OCI-LY7 (cell line): ENCODE measurements around the gene TBC1D7. TPM values are rescaled to one million over a fixed set of nuclear protein-coding genes. Genes with fewer than 3 reads are reported as not detected.

Source experiments
- BruUV-seq: library from RNA; stranded (reverse); fragments of 400-500 nt; replicated peaks from 2 replicates; lab custom pipeline; 2021; lab: Mats Ljungman, UMichigan
- CTCF ChIA-PET: fragments of 300-600 bp; sonication (Branson Sonifier 250); formaldehyde crosslinking; loops from one replicate; lab custom pipeline; 2022; ENCODE audit warnings: antibody characterized with exemption; ENCODE audit not compliant: unreplicated experiment; lab: Charles Lee
- POLR2A ChIA-PET: fragments of 300-600 bp; sonication (Branson Sonifier 250); formaldehyde crosslinking; loops from one replicate; lab custom pipeline; 2022; ENCODE audit warnings: antibody characterized with exemption; lab: Charles Lee
- DNase-seq: peaks from one replicate; pipeline ENCODE4 v3.0.0-alpha.2; 2015; ENCODE audit warnings: low spot score
- H2AFZ ChIP-seq: fragments of 200-600 bp; sonication (generic), shearing (Covaris generic); 2 replicates; pipeline ENCODE4 v1.6.1; 2014; ENCODE audit warnings: mild to moderate bottlenecking, antibody characterized with exemption, low read length, moderate library complexity
- H3K27ac ChIP-seq: fragments of 200-600 bp; sonication (generic); 2 replicates; pipeline ENCODE4 v1.5.1; 2014; ENCODE audit warnings: mixed run types, low read depth, mild to moderate bottlenecking, moderate library complexity, low read length, inconsistent platforms; ENCODE audit not compliant: poor library complexity, severe bottlenecking
- H3K36me3 ChIP-seq: fragments of 200-600 bp; sonication (generic); 2 replicates; pipeline ENCODE4 v1.6.1; 2014; ENCODE audit warnings: mild to moderate bottlenecking, antibody characterized with exemption, low read length, moderate library complexity, mixed read lengths; ENCODE audit not compliant: insufficient read depth
- H3K4me1 ChIP-seq: fragments of 200-600 bp; sonication (generic); 2 replicates; pipeline ENCODE4 v1.5.1; 2014; ENCODE audit warnings: mild to moderate bottlenecking, low read length; ENCODE audit not compliant: insufficient read depth, poor library complexity, severe bottlenecking
- H3K4me2 ChIP-seq: fragments of 200-600 bp; sonication (generic); 2 replicates; pipeline ENCODE4 v1.6.1; 2014; ENCODE audit warnings: mild to moderate bottlenecking, low read length
- H3K4me3 ChIP-seq: fragments of 200-600 bp; sonication (generic); 2 replicates; pipeline ENCODE4 v1.5.1; 2014; ENCODE audit warnings: mild to moderate bottlenecking, low read depth, low read length; ENCODE audit not compliant: poor library complexity, severe bottlenecking
- H3K79me2 ChIP-seq: fragments of 200-600 bp; sonication (generic); 2 replicates; pipeline ENCODE4 v1.6.1; 2016; ENCODE audit warnings: low read depth, mild to moderate bottlenecking, low read length, moderate library complexity, mixed read lengths; ENCODE audit not compliant: insufficient read depth
- H3K9me2 ChIP-seq: fragments of 200-600 bp; sonication (generic); 2 replicates; pipeline ENCODE4 v1.6.1; 2016; ENCODE audit warnings: mild to moderate bottlenecking, low read length, mixed read lengths; ENCODE audit not compliant: insufficient read depth
- H3K9me3 ChIP-seq: fragments of 200-600 bp; sonication (generic); 2 replicates; pipeline ENCODE4 v1.6.1; 2014; ENCODE audit warnings: mild to moderate bottlenecking, mixed run types, low read length, mixed read lengths
- H4K20me1 ChIP-seq: fragments of 200-600 bp; sonication (generic); 2 replicates; pipeline ENCODE4 v1.6.1; 2014; ENCODE audit warnings: mild to moderate bottlenecking, antibody characterized with exemption, low read length, moderate library complexity, mixed read lengths; ENCODE audit not compliant: insufficient read depth
- CTCF ChIP-seq: fragments of 200-600 bp; sonication (generic); conservative IDR thresholded peaks from 2 replicates; pipeline ENCODE4 v1.5.1; 2014; ENCODE audit warnings: mild to moderate bottlenecking, antibody characterized with exemption, low read length, moderate library complexity, mixed read lengths
- EZH2phosphoT487 ChIP-seq: fragments of 200-600 bp; sonication (generic); IDR thresholded peaks from 2 replicates; pipeline ENCODE4 v1.6.1; 2018; ENCODE audit warnings: low read depth, borderline replicate concordance, mild to moderate bottlenecking, mixed run types, antibody characterized with exemption, low read length, moderate library complexity, mixed read lengths
- intact Hi-C: fragments of 100-400 bp; cut with micrococcal nuclease; formaldehyde crosslinking; loops from one replicate; pipeline ENCODE4 v1.10.0; 2022; ENCODE audit not compliant: unreplicated experiment
- total RNA-seq, 2 experiments: library from RNA; depleted of rRNA in 1 of 2; stranded (reverse); fragments of >200 nt in 1 of 2; shearing (Covaris generic) in 1 of 2; gene quantifications; 2 replicates each; pipeline ENCODE4 v1.2.3, GENCODE V29; 2014 to 2022

Gene TBC1D7
- total RNA-seq, 2 experiments from 2014 or later = 46.2 to 69.2 TPM

- Histone ChIP-seq H4K20me1 (no peaks in the 10 kb centered on the region), H3K27ac (no peak overlapping the region), H3K4me1 (peaks cover 42% of the 10 kb centered on the region), H3K4me3 (no peak overlapping the region), H3K9me3 (no peaks in the 10 kb centered on the region), H3K9me2 (no peaks in the 10 kb centered on the region), H2AFZ (no peak overlapping the region), H3K36me3 (peaks cover 22% of the 10 kb centered on the region), H3K4me2 (no peak overlapping the region), H3K79me2 (peaks cover 36% of the 10 kb centered on the region; the same call in 1 of the 2 replicates)
- BruUV-seq = no TSS peak
- ChIA-PET CTCF (interaction anchor here (0.6 kb wide), 1 partner anchor 16 kb away, joined by 3 read pairs; no protein-coding TSS in a partner anchor), POLR2A (interaction anchor here (0.7 to 3.0 kb wide), 5 partner anchors 12 to 367 kb away, joined by 3 to 26 read pairs (median 4); partner anchors contain the start of gene TBC1D7)
- DNase-seq = no peak
- no peak for TF ChIP-seq EZH2phosphoT487
- no peak for TF ChIP-seq CTCF
- intact Hi-C loops = no loop called here
Measured at GRCh38 chr6:13277231-13277630, 51.1 kb downstream of the TBC1D7 start.

DNA sequence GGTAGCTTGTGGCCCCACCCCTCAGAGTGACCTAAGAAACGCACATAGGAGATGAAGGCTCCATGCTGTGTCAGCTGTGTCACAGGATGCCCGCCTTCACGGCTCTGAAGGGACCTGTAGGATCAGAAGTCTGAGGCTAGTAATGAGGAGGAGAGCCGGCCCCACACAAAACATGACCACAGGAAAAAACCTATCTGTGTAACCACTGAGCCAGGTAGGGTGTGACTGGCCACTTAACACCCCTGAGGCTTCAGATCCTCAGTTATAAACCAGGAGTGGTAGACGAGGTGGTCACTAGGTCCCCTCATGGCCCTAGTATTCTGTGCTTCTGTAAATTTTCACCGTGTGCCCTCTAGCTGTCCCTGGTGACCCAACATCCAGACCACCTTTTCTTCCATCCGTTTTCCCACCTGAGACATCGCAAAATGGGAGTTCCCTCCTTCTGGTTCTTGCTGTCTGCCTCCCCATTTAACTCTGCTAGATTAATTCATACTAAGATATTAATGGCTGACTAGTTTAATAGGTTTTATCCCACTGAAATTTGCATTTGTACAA lies 52.8 kb downstream of the TBC1D7 start:
- POLR2A ChIA-PET = interaction anchor here (0.6 to 2.5 kb wide), 12 partner anchors 10 to 1172 kb away, joined by 3 to 24 read pairs (median 4); partner anchors contain the start of gene TBC1D7
- DNase-seq = no peak
- peak overlapping the region; percentile 85 for H3K4me2 ChIP-seq

More for the DNA sequence above, 52.8 kb downstream of the TBC1D7 start:
- H4K20me1 ChIP-seq = no peaks in the 10 kb centered on the region
- no peaks in the 10 kb centered on the region for H3K9me2 ChIP-seq
- H3K79me2 ChIP-seq = peaks cover 36% of the 10 kb centered on the region; the same call in 1 of the 2 replicates
- peak overlapping the region; percentile 71 for H3K4me3 ChIP-seq
- H3K27ac ChIP-seq = no peak overlapping the region
- peaks cover 14% of the 10 kb centered on the region; the same call in 1 of the 2 replicates for H3K36me3 ChIP-seq
- intact Hi-C loops = loop anchor here (2.0 kb wide), 1 partner anchor 15 kb away; no protein-coding TSS in a partner anchor
- no TSS peak for BruUV-seq
- H3K9me3 ChIP-seq = no peaks in the 10 kb centered on the region
- CTCF ChIA-PET = interaction anchor here (0.8 kb wide), 1 partner anchor 10 kb away, joined by 3 read pairs; no protein-coding TSS in a partner anchor
- TF ChIP-seq CTCF (0 out of 2 replicates have a peak, but pooled peaks have one; percentile 22), EZH2phosphoT487 (no peak)
- peaks cover 50% of the 10 kb centered on the region for H3K4me1 ChIP-seq
- H2AFZ ChIP-seq = no peak overlapping the region
